Panc1 (cell line): ENCODE data around the gene IKZF4. TPM values are rescaled to one million over a fixed set of nuclear protein-coding genes. Genes with fewer than 3 reads are reported as not detected.

ENCODE experiments used
- ATAC-seq: fragments of 200-7000 bp; cut with Tn5 transposase; 2 replicates; pipeline ENCODE4 v1.9.1; 2020; ENCODE audit warnings: mild to moderate bottlenecking, moderate library complexity
- BruUV-seq: library from RNA; stranded (reverse); fragments of 400-500 nt; replicated peaks from 2 replicates; lab custom pipeline; 2021; lab: Mats Ljungman, UMichigan
- CTCF ChIA-PET: fragments of 300-600 bp; sonication (Branson Sonifier 250); formaldehyde crosslinking; loops from one replicate; lab custom pipeline; 2022; ENCODE audit warnings: antibody characterized with exemption; lab: Charles Lee
- POLR2A ChIA-PET: fragments of 300-600 bp; sonication (Branson Sonifier 250); formaldehyde crosslinking; loops from one replicate; lab custom pipeline; 2022; ENCODE audit warnings: antibody characterized with exemption; lab: Charles Lee
- DNase-seq: peaks from one replicate; pipeline ENCODE4 v3.0.0-alpha.2; 2010; ENCODE audit warnings: low read depth, low spot score
- H3K27ac ChIP-seq: 2 replicates; pipeline ENCODE4 v1.5.1; 2011; ENCODE audit warnings: mild to moderate bottlenecking, low read length, inconsistent platforms
- H3K27me3 ChIP-seq: fragments of 200-500 bp; sonication (Bioruptor generic); 2 replicates; pipeline ENCODE4 v1.6.0; 2014; ENCODE audit warnings: low read length, inconsistent platforms; ENCODE audit not compliant: control insufficient read depth, insufficient read depth
- H3K36me3 ChIP-seq: fragments of 200-500 bp; sonication (Bioruptor generic); 2 replicates; pipeline ENCODE4 v1.5.1; 2014; ENCODE audit warnings: inconsistent platforms, mild to moderate bottlenecking, low read length, moderate library complexity; ENCODE audit not compliant: control insufficient read depth, insufficient read depth
- H3K4me1 ChIP-seq: 2 replicates; pipeline ENCODE4 v1.5.1; 2011; ENCODE audit warnings: inconsistent platforms, mild to moderate bottlenecking, low read length, moderate library complexity; ENCODE audit not compliant: control insufficient read depth, insufficient read depth
- H3K4me3 ChIP-seq, 2 experiments: 2 replicates each; pipeline ENCODE4 v1.5.1; 2011 to 2012; ENCODE audit warnings: low read depth in 2 of 2, low read length in 2 of 2, mild to moderate bottlenecking in 2 of 2, inconsistent platforms in 1 of 2, moderate library complexity in 1 of 2
- H3K9me3 ChIP-seq: fragments of 200-500 bp; sonication (Bioruptor generic); 2 replicates; pipeline ENCODE4 v1.5.1; 2014; ENCODE audit warnings: low read depth, mild to moderate bottlenecking, inconsistent platforms, low read length, moderate library complexity; ENCODE audit not compliant: control insufficient read depth, insufficient read depth
- CTCF ChIP-seq: fragments of 450-650 bp; IDR thresholded peaks from 2 replicates; pipeline ENCODE4 v1.5.1; 2017; ENCODE audit warnings: mild to moderate bottlenecking
- POLR2AphosphoS5 ChIP-seq: IDR thresholded peaks from 2 replicates; pipeline ENCODE4 v1.6.1; 2012; ENCODE audit warnings: mild to moderate bottlenecking, low read depth, low read length, moderate library complexity
- REST ChIP-seq, 2 experiments: IDR thresholded peaks; 2 replicates each; pipeline ENCODE4 v1.6.1; 2011 to 2012; ENCODE audit warnings: low read depth in 2 of 2, control low read depth in 1 of 2, low read length in 1 of 2, mild to moderate bottlenecking in 1 of 2, moderate library complexity in 1 of 2; ENCODE audit not compliant: insufficient read depth in 1 of 2
- SIN3A ChIP-seq: IDR thresholded peaks from 2 replicates; pipeline ENCODE4 v1.6.1; 2012; ENCODE audit warnings: low read depth, mild to moderate bottlenecking, low read length, moderate library complexity, borderline replicate concordance; ENCODE audit not compliant: insufficient read depth
- TCF7L2 ChIP-seq: IDR thresholded peaks from 2 replicates; pipeline ENCODE4 v1.6.1; 2011; ENCODE audit warnings: mild to moderate bottlenecking, low read depth, low read length, inconsistent platforms
- in situ Hi-C: cut with HindIII; loops from 2 replicates; pipeline ENCODE4 v1.10.0; 2016; ENCODE audit warnings: low sequenced_read_pairs, low pct_unique_long_range_greater_than_20kb
- intact Hi-C: fragments of 100-400 bp; cut with micrococcal nuclease; formaldehyde crosslinking; loops from one replicate; pipeline ENCODE4 v1.10.0; 2022; ENCODE audit not compliant: unreplicated experiment
- total RNA-seq: library from RNA; stranded (reverse); gene quantifications from one replicate; pipeline ENCODE4 v1.2.1, GENCODE V29; 2021; ENCODE audit not compliant: unreplicated experiment

The IKZF4 gene
- total RNA-seq, 1 experiment from 2014 or later = 6.9 TPM

GRCh38 chr12:56082382-56082781, 61.5 kb downstream of the IKZF4 start:
- ATAC-seq (no peak), DNase-seq (no peak)
- no peak overlapping the region for H3K4me3 ChIP-seq
- ChIA-PET POLR2A (no interaction called here), CTCF (no interaction called here)
- H3K36me3 ChIP-seq = no peaks in the 10 kb centered on the region; the same call in 1 of the 2 replicates
- no TSS peak for BruUV-seq
- TF ChIP-seq POLR2AphosphoS5 (no peak), TCF7L2 (no peak), CTCF (no peak), REST (IDR thresholded peaks at IDR 0.05; ENCODE audit: insufficient read depth in 1 of 2, low read depth in 2 of 2, low read length in 1 of 2) (no peak), SIN3A (no peak)
- in situ Hi-C loops = no loop called here
- H3K27ac ChIP-seq = no peak overlapping the region
- intact Hi-C loops = no loop called here
- H3K4me1 ChIP-seq = peaks cover 6% of the 10 kb centered on the region
- H3K9me3 ChIP-seq = no peaks in the 10 kb centered on the region
- no peaks in the 10 kb centered on the region for H3K27me3 ChIP-seq

- ChIA-PET CTCF (no interaction called here), POLR2A (no interaction called here)
- DNase-seq = no peak
- TF ChIP-seq SIN3A = no peak
- TF ChIP-seq CTCF = no peak
- TF ChIP-seq TCF7L2 = no peak
- no peak for TF ChIP-seq POLR2AphosphoS5
- Histone ChIP-seq H3K4me3 (no peak overlapping the region), H3K27me3 (no peaks in the 10 kb centered on the region), H3K27ac (no peak overlapping the region), H3K9me3 (no peaks in the 10 kb centered on the region), H3K36me3 (no peaks in the 10 kb centered on the region; the same call in 1 of the 2 replicates), H3K4me1 (peaks cover 6% of the 10 kb centered on the region)
- no peak for ATAC-seq
- no TSS peak for BruUV-seq
- intact Hi-C loops (no loop called here), in situ Hi-C loops (no loop called here)
Observed at GRCh38 chr12:56082967-56083366, 62.1 kb downstream of the IKZF4 start.
